ENCODE results near the gene BIK.
A peak's percentile ranks its signal among the peaks of the same experiment; 100 is the strongest.
"Not testable (repeated sequence)": the region's sequence is repeated elsewhere in the genome, so short reads cannot be mapped to it uniquely, and the experiment has no call there.

The BIK gene

DNA sequence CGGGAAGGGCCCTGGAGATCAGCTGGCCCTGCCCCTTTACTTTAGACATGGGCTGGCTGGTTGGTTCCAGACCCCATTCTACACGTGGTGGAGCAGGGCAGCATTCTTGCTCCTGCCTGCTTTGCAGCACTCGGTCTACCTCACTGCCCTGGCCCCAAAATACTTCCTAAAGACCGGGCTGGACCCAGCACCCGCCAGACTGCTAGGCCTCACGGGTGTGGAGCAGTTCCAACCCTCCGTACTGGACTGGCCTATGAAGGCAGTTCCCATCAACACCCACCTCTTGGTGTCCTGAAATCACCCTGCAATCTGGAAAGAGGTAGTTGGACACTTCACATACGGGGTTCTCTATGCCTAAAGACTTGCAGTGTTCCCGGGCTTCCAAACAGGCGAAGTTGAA is 26.3 kb downstream of the BIK start:
- DNase-seq, result no peak

DNA sequence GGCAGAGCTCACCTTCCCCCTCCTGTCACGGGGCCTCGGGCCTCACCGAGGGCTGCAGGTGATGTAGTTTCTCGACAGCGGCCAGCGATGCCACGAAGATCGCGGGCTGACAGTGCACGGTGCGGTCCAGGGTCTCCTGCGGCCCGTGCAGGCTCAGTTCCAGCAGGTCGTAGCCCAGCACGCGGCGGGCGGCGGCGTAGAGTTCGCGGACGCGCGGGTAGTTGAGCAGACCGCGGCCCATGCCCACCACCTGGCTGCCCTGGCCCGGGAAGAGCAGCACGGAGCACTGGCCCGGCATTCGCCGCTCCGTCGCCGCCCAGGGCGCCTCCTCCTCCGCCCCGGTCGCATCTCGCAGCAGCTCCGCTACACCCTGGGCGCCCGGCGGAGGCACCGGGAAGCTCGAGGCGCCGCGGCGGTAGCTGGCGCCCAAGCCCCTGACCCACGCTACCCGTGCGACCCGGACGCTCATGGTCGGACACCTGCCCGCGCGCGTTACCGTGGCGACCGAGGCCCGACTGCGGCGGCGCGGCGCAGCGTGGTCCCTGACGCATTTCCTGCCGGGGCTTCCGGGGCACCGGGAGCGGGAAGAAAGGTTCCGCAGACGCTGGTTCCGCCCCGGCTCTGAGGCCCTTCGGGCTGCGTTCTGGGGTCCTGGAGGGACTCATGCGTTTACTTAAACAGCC is 32.5 kb downstream of the BIK start, which contains the start of gene MCAT:
MCAT (minus strand) TSS at position 519 of the 683 bp plus-strand sequence; CDS start at position 469, 50 bp downstream.
- peak; percentile 84 for DNase-seq

DNA sequence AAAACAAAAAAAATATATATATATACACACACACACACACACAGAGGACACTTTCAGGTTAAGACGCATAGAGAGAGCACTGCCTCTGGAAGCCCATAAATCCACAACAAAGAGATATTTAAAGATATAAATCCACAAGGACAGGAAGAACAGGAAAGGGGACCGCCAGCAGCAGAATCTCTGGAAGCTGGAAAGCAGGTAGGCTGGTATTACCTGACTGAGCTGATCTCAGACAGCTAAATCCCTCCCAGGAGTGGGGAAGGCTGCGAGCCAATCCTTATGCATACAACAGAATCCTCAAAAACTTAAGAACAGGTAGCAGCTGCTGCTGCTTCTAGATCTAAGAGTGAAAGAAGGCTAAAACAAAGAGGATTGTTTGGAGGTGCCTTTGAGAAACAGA is 34.4 kb downstream of the BIK start:
- DNase-seq, result no peak

DNA sequence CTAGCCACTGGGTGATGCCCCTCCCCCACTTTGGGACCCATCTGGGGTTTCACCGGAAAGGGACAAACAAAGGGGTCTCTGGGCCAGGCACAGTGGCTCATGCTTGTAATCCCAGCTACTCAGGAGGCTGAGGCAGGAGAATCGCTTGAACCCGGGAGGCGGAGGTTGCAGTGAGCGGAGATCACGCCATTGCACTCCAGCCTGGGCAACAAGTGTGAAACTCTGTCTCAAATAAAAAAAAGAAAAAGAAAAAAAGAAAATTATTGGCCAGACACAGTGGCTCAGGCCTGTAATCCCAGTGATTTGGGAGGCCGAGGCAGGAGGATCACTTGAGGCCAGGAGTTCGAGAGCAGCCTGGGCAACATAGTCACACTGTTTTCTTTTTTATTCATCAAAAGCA is 34.8 kb downstream of the BIK start:
- DNase-seq, result not testable (repeated sequence)

DNA sequence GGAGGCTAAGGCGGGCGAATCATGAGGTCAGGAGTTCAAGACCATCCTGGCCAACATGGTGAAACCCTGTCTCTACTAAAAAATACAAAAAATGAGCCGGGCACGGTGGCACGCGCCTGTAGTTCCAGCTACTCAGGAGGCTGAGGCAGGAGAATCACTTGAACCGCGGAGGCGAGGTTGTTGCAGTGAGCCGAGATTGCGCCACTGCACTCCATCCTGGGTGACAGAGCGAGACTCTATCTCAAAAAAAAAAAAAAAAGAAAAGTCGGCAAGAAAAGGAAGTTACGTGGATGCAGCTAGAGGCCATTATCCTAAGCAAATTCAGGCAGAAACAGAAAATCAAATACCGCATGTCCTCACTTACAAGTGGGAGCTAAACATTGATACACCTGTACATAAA is 35.8 kb downstream of the BIK start:
- DNase-seq, result not testable (repeated sequence)

DNA sequence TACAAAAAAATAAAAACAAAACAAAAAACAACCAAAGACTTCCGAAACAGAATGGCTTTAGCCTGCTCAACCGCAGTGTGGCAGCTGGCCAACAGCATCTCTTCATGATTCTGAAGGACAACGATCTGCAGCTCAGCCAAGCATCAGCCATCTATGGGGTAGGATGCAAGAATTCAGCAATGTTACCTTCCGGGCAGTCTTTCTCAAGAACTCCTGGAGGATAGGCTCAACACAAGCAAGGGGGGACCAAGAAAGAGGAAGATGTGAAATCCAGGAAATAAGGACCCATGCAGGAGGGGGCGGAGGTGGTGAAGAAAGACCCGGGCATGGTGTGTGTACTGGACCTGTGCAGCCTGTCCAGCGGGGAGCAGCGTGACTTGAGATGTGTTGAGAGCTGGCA is 37.3 kb downstream of the BIK start:
- DNase-seq, result no peak

DNA sequence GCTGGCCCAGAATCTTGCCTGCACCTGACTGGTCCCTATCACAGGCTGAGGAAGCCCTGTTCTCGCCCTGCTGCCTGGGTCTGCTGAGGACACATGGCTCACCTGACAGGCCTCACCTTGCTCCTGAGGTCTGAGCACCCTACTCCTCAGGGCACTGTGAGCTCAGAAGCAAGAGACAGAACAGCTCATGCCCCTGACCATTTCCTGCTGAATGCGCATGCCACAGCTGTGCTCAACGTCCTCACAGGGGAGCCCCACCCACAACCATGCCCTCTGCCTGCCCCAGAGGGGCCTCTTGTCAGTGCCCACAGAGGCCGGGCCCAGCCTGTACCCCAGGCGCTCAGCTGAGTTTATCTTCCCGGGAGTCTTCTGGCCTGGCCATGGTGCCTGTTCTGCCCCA is 38.0 kb downstream of the BIK start:
- no peak for DNase-seq

DNA sequence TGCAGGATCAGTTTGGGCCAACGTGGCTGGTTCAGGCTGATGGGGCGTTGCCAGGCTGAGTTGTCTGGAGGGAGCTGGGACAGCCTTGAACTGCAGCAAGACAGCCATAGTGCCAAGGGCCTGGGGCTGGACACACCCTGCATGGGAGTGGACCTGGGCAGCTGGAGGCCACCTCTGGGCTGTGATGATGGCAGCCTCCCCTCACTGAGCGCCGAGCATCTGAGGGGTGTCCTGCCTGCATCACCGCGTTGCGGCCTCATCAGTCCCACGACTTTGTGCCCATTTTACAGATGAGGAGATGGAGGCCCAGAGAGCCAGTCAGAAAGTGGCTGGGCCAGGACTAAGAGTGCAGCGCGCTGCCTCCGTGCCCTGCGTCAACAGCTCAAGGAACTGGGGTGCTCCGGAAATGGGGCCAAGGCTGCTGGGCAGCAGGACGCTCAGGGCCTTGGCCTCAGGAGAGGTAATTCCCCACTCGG is 40.2 kb downstream of the BIK start:
- no peak for DNase-seq

DNA sequence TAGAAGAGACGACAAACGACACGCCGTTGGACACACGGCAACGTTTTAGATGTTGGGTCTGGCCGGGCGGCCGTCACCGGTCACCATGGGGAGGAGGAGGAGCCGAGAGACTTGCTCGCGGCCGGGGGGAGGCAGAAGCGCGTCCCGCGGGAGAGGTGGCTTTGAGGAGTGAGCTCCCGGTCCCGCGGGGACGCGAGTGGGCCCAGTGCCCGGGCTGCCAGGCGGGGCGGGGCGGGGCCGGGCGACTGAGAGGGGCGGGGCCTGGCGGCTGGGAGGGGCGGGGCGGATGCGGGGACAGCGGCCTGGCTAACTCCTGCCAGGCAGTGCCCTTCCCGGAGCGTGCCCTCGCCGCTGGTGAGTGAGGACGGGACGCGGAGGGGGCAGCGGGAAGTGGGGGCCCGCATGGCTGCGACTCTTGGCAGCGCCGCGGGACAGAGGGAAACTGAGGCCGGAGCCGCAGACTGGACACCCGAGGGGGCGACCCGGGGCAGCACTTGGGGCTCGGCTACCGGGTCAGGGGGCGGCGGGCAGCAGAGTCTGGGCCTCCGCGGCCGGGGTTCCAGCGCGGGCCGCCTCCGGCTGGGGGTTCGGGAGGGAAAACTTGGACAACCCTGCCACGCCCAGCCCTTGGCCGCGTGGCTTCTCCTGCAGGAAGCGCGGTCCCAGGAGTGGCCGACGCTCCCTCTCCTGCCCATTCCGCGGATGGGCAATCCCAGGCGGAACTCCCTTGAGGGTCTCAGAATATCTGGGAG is 40.9 kb downstream of the BIK start, which contains the start of gene TSPO:
TSPO (plus strand) TSS at position 309 of the 752 bp plus-strand sequence. CDS start 7,680 bp downstream, outside the sequence.
- peak; percentile 82 for DNase-seq

DNA sequence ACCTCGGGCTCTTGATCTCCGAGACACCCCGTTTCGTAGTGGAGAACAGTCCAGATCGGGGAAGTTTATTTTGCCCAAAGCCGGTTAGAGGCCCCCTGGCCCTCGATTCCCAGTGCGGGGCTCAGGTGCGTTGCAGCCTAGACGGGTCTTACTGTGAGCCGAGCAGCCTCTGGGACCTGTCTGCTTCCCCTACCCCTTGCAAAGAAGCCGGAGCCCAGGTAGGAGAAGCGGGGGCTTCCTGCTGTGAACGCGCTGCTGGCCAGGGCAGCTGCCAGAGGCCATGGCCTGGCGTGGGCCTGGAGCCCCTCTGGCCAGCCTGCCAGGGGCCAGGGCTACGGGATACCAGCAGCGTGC is 41.4 kb downstream of the BIK start:
- DNase-seq, result no peak

DNA sequence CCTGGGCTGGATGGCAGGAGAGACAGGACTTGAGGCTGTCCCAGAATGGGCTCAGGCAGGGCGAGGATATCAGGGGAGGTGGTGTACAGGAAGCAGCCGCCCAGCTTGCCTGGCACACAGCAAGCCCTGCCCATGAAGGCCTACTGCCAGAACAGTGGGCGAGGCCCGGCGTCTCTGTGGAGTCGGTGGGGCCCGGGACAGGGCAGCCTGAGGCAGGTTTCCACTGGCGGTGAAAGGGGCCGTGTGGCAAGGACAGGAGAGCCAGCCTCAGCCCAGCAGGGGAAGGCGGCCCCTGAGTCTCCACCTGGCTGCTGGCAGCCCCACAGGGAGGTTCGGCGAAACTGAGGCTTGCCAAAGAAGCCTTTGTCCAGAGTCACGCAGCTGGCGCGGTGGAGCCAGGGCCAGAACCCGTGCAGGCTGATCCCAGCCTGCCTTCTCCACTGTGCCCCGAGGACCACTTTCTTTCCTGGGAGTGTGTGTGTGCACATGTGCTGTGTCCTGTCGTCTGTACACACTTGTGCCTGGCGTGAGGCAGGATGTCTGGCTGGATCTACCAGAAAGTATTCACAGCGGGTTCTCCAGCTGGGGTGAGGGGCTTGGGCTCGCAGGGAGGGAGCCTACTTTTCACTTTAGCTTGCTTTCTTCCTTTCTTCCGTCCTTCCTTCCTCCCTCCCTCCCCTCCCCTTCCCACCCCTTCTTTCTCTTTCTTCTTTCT is 42.0 kb downstream of the BIK start:
- peak; percentile 77 for DNase-seq

DNA sequence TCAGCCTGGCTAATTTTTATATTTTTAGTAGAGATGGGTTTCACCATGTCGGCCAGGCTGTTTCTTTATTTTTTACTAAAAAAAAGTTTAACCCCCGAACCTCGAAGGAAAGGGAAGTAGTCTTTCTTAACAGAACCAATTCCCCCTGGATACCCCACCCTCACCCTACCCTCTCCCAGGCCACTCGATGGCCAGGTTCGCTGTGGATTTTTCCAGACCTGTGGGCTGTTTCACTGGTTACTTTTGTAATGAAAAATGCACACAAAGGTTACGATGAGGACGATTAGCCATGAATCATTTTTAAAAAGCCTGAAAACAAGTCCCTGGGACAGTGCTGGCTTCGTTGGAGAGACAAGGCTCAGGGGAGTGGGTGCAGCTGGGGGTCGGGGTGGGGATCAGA is 43.3 kb downstream of the BIK start:
- no peak for DNase-seq

DNA sequence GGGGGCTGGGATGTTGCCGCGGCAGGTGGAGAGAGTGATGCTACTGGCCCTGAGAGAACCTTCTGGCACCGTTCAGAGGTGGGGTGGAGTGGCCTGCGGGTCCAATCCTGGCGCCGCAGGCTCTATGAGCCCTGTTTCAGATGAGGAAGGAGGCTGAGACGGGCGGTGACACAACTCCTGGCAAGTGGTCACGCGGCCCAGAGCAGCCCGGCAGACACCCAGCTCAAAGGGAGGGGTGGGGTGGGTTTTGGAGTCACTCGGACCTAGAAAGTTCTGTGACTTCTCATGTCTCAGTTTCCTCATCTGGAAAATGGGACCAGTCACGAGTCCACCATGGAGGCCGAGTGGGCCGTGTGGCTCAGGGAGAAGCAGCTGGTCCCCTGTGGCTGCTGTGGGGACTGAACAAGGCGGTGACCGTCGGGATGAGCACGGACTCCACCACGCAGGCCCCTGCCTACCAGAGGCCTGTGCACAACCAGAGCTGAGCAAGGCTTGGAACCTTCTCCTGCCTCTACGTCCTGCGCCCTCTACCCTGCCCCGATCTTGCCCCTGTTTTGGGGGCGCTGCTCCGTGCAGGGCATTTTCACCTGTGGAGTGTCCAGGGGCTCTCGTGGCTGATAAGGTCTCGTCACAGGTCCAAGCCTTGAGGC is 44.5 kb downstream of the BIK start:
- no peak for DNase-seq

DNA sequence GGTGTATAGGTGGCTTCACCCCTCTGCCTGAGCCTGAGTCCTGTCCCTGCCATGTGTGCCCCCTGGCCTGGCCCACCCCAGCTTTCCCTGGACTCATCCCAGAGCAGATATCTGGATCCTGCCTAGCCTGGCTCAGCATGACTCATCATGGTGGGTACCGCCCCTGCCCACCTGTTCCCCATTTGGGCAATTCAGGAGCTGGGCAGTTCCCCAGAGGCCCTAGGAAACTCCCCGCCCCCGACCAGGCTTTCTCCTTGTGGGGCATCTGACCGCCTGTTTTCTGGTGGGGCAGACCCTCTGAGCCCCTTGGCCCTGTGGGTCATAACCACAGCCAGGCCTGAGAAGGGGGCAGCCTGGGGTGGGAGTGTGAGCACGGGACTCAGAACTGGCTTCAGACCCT is 45.2 kb downstream of the BIK start:
- no peak for DNase-seq

DNA sequence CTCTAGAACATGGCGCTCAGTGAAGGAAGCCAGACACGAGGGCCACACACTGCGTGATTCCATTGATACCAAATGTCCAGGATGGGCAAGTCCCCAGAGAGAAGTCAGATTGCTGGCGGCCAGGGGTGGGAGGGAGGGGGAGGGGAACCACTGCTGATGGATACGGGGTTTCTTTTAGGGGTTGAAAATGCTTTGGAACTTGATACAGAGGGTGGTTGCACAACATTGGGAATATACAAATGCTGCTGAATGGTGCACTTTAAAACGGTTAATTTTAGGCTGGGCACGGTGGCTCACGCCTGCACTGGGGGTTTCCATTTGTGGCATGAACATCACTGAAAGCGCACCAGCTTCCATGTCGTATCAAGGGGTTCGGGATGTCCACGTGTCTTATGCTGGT is 45.9 kb downstream of the BIK start:
- DNase-seq, result no peak

DNA sequence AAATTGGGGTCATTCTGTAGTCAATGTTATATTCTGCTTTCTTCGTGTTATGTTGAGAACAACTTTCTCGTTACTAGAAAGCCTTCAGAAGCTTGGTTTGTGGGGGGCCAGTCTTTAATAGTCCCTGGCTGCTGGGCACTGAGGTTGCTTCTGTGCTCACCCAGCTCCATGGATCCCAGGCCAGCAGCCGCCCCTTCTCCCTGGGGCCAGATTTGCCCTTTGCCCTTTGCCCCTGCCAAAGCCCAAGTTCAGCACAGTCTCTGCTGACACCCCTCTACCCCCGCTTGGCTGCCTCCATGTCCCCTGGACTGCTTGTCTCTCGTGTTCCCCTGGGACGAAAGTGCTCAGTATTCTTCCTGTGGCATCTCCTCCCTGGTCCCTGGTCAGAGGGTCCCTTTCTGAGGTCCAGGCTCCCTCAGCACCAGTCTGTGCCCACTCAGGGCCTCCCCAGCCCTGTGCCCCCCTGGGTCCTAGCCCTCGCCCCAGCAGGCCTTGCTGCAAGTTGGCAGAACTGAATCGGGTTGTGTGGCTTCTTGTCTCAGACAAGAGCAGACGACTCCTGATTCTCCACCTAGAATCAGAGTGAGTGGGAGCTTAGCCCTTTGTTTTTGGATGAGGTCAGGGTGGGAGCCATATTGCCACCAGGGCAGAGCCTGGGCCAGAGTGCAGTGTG is 47.5 kb downstream of the BIK start:
- DNase-seq, result no peak

DNA sequence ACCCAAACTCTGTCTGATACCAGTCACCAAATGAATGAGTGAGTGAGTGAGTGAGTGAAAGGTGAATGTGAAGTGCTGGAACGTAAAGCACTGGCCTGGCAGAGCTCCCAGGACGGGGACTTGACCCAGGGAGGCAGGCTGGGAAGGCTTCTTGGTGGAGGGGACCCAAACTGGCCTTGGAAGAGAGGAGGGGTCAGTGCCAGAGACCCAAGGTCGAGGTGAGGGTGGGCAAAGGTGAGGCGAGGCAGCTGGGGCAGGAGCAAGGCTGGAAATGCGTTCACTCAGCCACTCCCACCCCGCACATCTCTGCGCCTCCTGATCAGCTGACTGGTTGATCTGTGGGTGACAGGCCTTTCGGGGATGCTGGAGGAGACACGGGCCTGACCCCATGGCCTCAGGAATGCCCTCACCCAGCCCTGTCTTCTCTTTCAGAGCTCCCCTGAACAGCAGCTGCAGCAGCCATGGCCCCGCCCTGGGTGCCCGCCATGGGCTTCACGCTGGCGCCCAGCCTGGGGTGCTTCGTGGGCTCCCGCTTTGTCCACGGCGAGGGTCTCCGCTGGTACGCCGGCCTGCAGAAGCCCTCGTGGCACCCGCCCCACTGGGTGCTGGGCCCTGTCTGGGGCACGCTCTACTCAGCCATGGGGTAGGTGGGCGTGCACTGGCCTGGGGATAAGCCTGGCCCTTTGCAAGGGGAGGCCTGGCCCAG is 48.4 kb downstream of the BIK start:
- DNase-seq, result no peak

DNA sequence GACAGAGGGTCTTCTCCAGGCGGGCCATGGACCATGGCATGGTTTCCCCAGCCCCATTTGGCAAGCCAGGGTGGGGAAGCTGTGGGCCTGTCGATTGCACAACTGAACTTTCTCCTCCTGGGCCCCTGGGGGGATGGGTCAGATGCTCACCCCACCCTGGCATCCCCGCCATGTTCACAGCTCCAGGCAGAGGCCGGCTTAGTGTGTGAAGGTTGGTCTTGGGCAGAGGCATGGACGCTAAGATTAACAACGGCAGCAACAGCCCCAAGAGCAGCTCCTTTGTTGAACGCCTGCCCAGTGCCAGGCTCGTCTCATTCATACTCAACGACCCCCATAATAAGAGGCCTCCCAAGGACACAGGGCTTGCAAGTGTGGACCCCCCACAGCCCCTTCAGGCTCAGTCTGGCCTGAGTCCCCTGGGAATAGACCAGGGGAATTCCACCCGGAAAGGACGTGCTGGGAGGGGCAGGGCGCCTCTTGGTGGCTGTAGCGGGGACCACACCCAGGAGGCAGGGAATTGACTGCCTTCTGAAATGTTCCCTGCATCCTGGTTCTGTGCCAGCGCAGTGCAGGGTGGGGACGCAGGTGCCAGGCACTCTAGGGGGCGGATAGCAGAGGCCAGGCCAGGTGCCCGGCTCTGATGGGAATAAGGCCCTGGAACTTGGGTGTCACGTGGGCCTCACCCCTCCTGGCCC is 49.1 kb downstream of the BIK start:
- DNase-seq, result no peak

DNA sequence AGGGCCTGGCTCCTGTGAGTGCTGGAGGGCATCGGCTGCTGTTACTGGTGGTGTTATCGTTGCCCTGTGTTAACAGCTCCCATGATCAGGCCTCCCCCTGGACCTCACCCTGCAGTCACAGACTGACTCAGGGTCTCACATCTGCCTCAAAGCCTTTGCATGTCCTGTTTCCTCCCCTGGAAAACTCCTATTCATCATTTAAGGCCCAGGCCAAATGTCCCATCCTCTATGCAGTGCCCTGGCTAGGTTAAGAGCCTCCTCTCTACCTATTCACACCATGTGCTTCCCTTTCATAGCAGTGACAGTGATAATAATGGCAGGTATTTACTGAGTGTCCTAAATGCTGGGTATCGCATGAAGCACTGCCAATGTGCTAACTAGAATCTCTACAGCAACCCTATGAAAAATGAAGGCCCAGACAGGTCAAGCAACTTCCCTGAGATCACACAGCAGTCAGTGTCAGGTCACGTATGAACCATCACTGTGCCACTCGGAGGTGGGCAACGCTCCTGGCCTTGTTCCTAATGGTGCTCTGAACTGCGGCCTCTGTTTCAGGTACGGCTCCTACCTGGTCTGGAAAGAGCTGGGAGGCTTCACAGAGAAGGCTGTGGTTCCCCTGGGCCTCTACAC is 50.1 kb downstream of the BIK start:
- DNase-seq, result no peak

DNA sequence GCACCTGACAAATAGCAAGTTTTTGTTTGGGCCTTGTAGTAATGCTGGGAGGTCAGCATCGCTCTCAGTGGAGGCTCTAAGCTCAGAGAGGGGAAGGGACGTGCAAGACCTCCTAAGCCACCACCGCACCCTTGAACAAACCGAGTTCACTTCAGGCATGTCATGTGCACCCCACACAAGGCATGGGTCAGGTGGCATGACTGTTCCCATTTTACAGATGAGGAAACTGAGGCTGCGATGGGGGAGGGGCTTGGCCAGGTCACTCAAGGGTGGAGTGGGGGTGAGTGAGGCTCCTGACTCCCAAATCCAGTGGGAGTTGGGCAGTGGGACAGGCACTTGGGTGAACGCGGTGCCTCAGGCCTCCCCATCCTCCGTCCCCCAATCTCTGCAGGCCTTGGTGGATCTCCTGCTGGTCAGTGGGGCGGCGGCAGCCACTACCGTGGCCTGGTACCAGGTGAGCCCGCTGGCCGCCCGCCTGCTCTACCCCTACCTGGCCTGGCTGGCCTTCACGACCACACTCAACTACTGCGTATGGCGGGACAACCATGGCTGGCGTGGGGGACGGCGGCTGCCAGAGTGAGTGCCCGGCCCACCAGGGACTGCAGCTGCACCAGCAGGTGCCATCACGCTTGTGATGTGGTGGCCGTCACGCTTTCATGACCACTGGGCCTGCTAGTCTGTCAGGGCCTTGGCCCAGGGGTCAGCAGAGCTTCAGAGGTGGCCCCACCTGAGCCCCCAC is 52.0 kb downstream of the BIK start:
- DNase-seq, result no peak

Data from CD4-positive, alpha-beta T cell treated with Interleukin-17A for 4 hours (primary cell).